ENCODE measurements around the gene PSMC3IP. TPM values are rescaled to one million over a fixed set of nuclear protein-coding genes. Genes with fewer than 3 reads are reported as not detected.
"Not testable (repeated sequence)": the region's sequence is repeated elsewhere in the genome, so short reads cannot be mapped to it uniquely, and the experiment has no call there.

PSMC3IP gene
- polyA plus RNA-seq, 10 donors: 7.7 to 14.6 (median 9.5) TPM

DNA sequence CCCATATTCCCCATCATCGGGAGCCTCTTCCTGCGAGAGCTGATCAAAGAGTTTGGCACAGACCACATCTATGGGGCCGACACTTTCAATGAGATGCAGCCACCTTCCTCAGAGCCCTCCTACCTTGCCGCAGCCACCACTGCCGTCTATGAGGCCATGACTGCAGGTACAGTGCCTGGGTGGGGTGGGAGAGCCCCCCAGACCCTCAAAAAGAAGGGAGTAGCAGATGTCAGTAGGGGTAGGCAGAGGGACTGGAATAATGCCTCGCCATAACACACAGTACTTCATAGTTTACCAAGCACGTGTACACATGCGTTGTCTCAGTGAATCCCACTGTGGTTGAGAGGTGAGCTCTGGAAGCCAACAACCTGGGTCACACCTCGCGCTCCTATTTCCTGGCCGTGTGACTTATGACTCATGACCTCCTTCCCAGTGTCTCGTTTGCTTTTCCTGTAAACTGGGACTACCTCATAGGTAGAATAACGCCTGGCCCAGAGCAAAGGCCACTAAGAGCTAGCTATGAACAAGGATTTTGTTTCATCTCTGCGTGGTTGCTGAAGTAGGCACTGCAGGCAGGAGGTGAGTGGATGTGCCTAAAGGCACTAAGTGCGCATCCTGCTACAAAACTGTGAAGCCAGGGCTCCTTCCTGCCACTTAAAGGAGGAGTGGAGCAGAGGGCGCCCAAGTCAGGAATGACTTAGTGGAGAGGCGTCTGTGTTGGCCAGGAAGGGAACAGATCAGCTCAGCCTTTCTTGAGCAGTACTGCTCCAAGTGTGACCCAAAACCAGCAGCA, 36.3 kb downstream of the PSMC3IP start:
- no peak for DNase-seq

DNA sequence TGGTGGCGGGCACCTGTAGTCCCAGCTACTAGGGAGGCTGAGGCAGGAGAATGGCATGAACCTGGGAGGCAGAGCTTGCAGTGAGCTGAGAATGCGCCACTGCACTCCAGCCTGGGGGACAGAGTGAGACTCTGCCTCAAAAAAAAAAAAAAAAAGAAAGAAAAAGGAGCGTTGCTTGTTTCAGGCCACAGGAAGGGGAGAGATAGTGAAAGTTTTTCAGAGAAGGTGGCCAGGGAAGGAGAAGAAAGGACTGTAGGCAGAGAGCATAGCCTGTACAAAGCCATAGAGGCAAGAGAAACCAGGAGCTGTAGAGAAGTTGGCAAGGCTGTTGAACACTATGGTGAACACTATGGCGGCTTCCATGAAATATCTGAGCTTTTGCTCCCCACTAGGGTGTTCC, 37.0 kb downstream of the PSMC3IP start:
- not testable (repeated sequence) for DNase-seq

DNA sequence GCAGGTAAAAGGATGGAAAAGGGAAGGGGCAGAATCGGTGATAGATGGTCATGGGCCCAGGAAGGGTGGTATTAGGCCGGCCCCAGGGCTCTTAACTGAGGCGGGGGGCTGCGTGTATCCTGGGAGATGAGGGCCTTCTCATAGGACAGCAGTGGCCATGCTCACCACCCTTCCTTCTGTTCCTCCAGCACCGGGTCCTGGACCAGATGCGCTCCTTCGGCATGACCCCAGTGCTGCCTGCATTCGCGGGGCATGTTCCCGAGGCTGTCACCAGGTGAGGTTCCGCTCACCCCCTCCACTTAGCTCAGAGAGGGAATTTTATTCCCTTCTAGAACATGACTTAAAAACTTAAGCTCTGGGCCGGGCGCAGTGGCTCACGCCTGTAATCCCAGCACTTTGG, 39.0 kb downstream of the PSMC3IP start:
- no peak for DNase-seq

DNA sequence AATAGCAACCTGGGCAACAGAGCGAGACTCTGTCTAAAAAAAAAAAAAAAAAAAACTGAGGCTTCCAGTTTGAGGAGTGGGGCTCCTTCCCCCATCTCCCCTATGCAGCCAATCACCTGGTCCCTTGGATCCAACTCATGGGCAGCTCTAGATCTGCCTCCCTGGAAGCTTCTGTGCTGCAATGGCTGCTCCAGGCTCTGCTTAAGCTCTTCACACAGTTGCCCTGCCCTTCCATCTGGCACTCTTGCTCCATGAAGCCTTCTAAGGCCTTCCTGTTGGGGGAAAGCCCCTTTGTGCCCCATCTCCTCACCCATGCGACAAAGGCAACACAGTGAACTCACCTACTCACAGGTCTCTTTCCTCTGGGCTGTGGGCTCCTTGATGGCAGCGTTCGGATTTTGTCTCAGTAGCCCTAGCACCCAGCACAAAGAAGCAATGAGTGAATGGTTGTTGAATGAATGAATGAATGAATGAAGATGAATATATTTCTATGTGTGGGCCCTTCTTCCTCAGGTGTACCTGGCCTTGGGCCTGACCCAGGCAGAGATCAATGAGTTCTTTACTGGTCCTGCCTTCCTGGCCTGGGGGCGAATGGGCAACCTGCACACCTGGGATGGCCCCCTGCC, 39.6 kb downstream of the PSMC3IP start:
- no peak for DNase-seq

DNA sequence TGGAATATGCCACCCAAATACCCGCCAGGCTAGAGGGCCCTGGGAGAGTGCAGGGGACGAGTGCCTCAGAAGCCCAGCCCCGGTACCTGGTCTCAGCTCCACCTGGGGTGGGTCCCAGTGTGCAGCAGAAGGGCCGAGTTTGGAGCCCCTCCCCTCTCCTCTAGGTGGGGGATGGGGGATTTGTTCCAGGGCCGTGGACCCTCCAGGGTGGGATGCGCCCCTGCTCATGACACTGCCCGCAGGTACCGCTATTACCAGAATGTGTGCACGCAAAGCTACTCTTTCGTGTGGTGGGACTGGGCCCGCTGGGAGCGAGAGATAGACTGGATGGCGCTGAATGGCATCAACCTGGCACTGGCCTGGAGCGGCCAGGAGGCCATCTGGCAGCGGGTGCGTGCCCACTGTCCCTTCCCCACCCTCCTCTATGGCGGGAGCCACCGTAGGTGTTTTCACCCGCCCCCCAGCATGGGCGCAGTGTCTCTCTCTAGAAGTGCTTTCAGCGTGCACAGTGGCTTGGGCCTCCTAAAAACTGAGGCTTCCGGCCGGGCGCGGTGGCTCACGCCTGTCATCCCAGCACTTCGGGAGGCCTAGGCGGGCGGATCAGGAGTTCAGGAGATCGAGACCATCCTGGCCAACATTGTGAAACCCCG, 40.2 kb downstream of the PSMC3IP start:
- DNase-seq: no peak

DNA sequence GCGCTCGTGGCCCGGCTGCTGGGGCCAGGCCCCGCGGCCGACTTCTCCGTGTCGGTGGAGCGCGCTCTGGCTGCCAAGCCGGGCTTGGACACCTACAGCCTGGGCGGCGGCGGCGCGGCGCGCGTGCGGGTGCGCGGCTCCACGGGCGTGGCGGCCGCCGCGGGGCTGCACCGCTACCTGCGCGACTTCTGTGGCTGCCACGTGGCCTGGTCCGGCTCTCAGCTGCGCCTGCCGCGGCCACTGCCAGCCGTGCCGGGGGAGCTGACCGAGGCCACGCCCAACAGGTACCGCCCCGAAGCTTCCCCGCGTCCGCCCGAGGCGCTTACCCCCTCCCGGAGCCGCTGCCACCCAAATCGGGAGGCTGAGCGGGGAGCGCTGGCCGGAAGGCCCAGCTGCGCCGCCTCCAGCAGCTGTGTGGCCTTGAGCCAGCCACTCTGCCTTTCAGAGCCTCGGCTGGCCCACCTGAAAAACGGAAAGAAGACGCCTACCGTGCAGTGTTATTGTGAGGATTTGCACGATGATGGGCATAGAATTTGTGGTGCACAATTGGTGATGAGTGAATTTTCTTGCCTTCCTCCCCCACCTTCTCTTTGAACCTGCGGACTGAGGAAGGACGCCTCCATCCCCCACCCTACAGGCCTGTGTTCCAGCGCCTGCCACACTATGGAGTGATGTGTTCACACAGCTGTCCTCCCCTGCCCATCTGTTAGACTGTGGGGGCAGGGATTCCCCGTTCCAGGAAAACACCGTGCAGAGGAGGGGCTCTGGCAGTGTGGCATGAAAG, 41.0 kb downstream of the PSMC3IP start:
- DNase-seq: peak; percentile 81 to 93 (median 82)

DNA sequence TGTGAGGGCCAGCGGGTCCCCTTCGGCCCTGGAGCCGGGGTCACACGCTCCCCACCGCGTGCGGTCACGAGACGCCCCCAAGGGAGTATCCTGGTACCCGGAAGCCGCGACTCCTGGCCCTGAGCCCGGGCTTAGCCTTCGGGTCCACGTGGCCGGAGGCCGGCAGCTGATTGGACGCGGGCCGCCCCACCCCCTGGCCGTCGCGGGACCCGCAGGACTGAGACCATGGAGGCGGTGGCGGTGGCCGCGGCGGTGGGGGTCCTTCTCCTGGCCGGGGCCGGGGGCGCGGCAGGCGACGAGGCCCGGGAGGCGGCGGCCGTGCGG, 41.5 kb downstream of the PSMC3IP start, which contains the start of gene NAGLU:
NAGLU (plus strand) TSS at position 194 of the 324 bp plus-strand sequence; CDS start at position 226, 32 bp downstream.
- peak; percentile 93 to 97 (median 96) for DNase-seq

DNA sequence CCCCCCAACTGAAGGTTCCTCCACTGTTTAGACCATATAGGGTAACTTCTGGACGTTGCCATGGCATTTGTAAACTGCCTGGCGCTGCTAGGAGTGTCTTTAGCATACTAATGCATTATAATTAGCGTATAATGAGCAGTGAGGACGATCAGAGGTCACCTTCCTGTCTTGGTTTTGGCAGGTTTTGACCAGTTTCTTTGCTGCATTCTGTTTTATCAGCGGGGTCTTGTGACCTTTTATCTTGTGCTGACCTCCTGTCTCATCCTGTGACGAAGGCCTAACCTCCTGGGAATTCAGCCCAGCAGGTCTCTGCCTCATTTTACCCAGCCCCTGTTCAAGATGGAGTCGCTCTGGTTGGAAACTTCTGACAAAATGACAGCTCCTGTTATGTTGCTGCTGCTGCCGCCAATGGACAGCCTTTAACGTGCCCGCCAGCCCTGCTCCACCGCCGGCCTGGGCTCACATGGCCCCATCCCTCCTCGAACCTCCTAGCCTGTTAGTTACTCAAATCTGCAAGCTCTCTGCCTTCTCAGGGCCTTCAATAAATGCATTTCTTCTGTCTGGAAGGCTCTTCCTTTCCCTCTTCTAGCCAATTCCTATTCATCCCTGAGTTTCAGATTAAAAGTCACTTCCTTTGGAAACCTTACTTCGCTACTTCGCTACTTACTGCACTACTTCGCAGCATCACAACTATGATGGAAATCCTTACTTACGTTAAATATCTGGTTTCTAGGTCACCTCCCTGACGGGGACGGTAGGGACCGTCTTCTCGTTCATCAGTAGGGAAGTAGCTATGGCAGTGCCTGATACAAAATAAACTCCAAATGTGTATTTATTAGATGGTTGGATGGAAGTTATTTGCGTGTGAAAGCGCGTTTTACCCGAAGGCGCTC, 42.1 kb downstream of the PSMC3IP start:
- no peak for DNase-seq

DNA sequence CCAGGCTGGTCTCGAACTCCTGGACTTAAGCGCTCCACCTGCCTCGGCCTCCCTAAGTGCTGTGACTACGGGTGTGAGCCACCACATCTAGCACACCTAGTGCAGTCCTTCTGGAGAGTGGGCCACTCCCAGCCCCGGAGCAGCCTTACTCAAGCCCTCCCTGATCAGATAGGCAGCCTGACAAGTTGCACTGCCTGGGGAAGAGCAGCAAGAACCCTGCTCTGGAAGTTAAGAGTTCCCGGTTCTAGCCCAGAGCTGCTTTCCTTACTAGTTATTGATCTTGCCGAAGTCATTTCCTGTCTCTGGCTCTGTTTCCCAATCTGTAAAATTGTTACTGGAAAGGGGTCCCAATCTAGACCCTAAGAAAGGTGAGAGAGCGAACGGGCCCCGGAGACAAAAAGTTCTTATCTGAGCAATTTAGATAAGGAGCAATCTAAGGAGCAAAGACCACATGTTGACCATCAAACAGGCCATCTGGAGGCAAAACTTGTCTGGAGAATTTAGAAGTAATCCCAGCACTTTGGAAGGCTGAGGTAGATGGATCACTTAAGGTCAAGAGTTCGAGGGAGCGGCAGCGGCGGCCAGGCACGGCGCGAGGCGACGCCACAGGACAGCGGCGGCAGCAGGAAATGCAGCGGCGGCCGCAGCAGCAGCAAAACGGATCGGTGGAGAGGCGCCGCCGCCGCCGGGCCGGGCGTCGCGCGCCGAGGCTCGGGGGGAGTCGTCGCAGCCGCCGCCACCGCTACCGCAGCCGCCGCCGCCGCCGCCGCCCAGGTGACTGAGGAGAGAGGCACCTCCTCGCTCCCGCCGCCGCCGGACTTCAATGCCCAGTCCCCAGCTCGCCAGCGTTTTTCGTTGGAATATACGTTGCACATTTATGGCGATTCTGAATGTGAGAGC, 45.8 kb downstream of the PSMC3IP start:
- DNase-seq: peak in 2 of 3 donors; percentile 63 to 81

DNA sequence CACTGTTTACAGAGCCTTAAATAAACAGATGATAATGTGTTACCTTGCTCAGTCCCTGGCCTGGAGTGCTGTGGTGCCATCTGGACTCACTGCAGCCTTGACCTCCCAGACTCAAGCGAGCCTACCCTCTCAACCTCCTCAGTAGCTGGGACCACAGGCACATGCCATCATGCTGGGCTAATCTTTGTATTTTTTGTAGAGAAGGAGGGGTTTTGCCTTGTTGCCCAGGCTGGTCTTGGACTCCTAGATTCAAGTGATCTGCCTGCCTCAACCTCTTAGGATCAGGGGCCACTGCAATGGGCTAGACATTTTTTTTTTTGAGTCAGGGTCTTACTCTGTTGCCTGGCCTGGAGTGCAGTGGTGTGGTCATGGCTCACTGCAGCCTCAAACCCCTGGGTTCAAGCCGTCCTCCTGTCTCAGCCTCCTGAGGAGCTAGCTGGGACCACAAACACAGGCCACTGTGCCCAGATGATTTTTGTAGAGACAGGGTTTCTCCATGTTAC, 46.5 kb downstream of the PSMC3IP start:
- DNase-seq: no peak

DNA sequence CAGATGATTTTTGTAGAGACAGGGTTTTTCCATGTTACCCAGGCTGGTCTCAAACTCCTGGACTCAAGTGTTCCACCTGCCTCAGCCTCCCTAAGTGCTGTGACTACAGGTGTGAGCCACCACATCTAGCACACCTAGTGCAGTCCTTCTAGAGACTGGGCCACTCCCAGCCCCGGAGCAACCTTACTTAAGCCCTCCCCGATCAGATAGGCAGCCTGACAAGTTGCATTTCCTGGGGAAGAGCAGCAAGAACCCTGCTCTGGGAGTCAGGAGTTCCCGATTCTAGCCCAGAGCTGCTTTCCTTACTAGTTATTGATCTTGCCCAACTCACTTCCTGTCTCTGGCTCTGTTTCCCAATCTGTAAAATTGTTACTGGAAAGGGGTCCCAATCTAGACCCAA, 48.5 kb downstream of the PSMC3IP start:
- no peak for DNase-seq

DNA sequence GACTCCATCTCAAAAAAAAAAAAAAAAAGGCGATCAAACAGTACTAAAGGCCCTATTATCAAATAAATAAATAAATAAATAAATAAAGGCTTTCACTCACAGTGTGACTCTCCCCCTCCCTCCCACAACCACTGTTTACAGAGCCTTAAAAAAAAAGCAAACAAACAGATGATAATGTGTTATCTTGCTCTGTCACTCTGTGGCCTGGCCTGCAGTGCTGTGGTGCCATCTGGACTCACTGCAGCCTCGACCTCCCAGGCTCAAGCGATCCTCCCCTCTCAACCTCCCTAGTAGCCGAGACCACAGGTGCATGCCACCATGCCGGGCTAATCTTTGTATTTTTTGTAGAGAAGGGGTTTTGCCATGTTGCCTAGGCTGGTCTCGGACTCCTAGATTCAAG, 49.6 kb downstream of the PSMC3IP start:
- DNase-seq: no peak

DNA sequence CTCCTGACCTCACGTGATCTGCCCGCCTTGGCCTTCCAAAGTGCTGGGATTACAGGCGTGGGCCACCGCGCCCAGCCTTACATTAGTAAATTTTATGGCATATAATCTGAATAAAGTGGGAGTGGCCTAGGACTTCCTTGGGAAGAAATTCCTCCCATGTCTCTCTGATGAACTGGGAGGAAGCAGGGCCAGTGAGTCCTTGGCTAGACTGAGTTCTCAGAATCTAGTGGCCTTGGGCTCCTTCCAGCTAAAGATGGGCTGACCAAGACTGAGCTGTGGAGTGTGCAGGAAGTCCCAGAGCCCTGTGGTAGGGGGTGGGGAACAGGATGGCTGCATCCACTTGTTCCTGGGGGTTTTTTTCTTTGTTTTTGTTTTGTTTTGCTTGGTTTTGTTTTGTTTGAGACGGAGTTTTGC, 51.5 kb downstream of the PSMC3IP start:
- peak in 1 of 3 donors; percentile 39 for DNase-seq

DNA sequence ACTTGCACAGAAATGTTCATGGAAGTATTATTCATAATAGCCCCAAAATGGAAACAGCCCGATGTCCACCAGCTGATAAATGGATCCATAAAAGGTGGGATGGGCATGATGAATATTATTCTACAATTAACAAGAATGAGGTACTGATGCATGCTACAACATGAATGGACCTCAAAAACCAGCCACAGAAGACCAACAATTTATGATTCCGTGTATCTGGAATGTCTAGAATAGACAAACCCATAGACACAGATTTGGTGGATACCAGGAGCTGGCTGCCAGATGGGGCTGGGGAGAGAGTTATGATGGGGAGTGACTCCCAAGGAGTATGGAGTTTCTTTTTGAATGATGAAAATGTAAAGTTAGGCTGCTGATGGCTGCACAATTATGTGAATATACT, 52.3 kb downstream of the PSMC3IP start:
- DNase-seq: peak in 1 of 3 donors; percentile 80

DNA sequence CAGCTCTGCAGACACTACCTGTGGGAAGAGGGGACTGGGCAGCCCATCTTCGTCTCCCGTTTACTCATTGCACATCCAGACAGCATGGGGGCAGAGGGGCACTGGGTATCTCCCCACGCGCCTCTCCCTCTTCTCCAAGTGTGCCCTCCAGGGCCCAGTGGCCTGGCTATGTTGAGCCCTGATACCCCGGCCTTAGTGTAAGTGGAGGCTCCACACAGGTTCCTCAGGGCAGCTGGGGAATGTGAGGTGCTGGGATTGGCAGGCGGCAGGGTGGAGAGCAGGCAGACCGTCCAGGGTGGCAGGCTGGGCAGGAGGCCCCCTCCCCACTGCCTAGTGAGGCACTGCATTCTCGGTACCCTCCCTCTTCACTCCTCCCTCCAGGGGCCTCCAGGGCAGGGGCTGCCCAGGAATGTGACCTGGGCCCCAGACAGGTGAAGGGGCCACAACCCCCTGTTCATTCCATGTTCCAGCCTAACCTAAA, 54.7 kb downstream of the PSMC3IP start:
- no peak for DNase-seq

Data from muscle of back (tissue), 11 donors.